H9 (cell line): ENCODE measurements around the gene GAREM1. TPM values are rescaled to one million over a fixed set of nuclear protein-coding genes. Genes with fewer than 3 reads are reported as not detected.

Experiments used
- DNase-seq: peaks from one replicate; pipeline ENCODE4 v3.0.0-alpha.2; 2017
- H2AFZ ChIP-seq: one replicate; pipeline ENCODE4 v1.6.1; 2013; ENCODE audit warnings: mild to moderate bottlenecking, low read length, control low read depth, moderate library complexity
- H2AK5ac ChIP-seq: 2 replicates; pipeline ENCODE4 v1.6.1; 2013; ENCODE audit warnings: low read length, control low read depth, mixed read lengths; ENCODE audit not compliant: insufficient read length
- H2BK120ac ChIP-seq: one replicate; pipeline ENCODE4 v1.6.1; 2013; ENCODE audit warnings: low read depth, mild to moderate bottlenecking, low read length, control low read depth, inconsistent platforms; ENCODE audit not compliant: poor library complexity, severe bottlenecking
- H2BK12ac ChIP-seq: 2 replicates; pipeline ENCODE4 v1.6.1; 2013; ENCODE audit warnings: low read length, control low read depth, mixed read lengths, low read depth; ENCODE audit not compliant: insufficient read length
- H2BK15ac ChIP-seq: 2 replicates; pipeline ENCODE4 v1.6.1; 2013; ENCODE audit warnings: low read depth, low read length, control low read depth
- H2BK20ac ChIP-seq: one replicate; pipeline ENCODE4 v1.6.1; 2013; ENCODE audit warnings: low read depth, mild to moderate bottlenecking, low read length, control low read depth, inconsistent platforms; ENCODE audit not compliant: poor library complexity, severe bottlenecking
- H2BK5ac ChIP-seq: 2 replicates; pipeline ENCODE4 v1.6.1; 2013; ENCODE audit warnings: low read length, control low read depth, mixed read lengths; ENCODE audit not compliant: insufficient read length
- H3K14ac ChIP-seq: 2 replicates; pipeline ENCODE4 v1.6.1; 2013; ENCODE audit warnings: low read length, control low read depth; ENCODE audit not compliant: insufficient read depth
- H3K18ac ChIP-seq: 2 replicates; pipeline ENCODE4 v1.6.1; 2013; ENCODE audit warnings: low read depth, mild to moderate bottlenecking, mixed read lengths, low read length, control low read depth; ENCODE audit not compliant: insufficient read length
- H3K23ac ChIP-seq: 2 replicates; pipeline ENCODE4 v1.6.1; 2013; ENCODE audit warnings: low read length, control low read depth, mixed read lengths, low read depth; ENCODE audit not compliant: insufficient read length
- H3K23me2 ChIP-seq: 2 replicates; pipeline ENCODE4 v1.6.1; 2013; ENCODE audit warnings: low read depth, mild to moderate bottlenecking, mixed read lengths, low read length, control low read depth; ENCODE audit not compliant: insufficient read length, poor library complexity, severe bottlenecking
- H3K27ac ChIP-seq: 2 replicates; pipeline ENCODE4 v1.5.1; 2013; ENCODE audit warnings: low read length, control low read depth, mixed read lengths, low read depth; ENCODE audit not compliant: insufficient read length
- H3K27me3 ChIP-seq: 2 replicates; pipeline ENCODE4 v1.6.1; 2013; ENCODE audit warnings: low read length, control low read depth, inconsistent platforms; ENCODE audit not compliant: insufficient read depth
- H3K4ac ChIP-seq: 2 replicates; pipeline ENCODE4 v1.6.1; 2013; ENCODE audit warnings: low read depth, mild to moderate bottlenecking, control low read depth, inconsistent platforms, low read length, moderate library complexity
- H3K4me1 ChIP-seq: 2 replicates; pipeline ENCODE4 v1.6.1; 2013; ENCODE audit warnings: low read length, control low read depth, inconsistent platforms; ENCODE audit not compliant: insufficient read depth
- H3K4me2 ChIP-seq: 2 replicates; pipeline ENCODE4 v1.6.1; 2013; ENCODE audit warnings: low read length, control low read depth, mixed read lengths; ENCODE audit not compliant: insufficient read length, insufficient read depth
- H3K56ac ChIP-seq: 2 replicates; pipeline ENCODE4 v1.6.1; 2013; ENCODE audit warnings: low read depth, mild to moderate bottlenecking, mixed read lengths, low read length, control low read depth; ENCODE audit not compliant: insufficient read length
- H3K79me1 ChIP-seq: 2 replicates; pipeline ENCODE4 v1.6.1; 2013; ENCODE audit warnings: low read depth, mild to moderate bottlenecking, moderate library complexity, low read length, control low read depth, inconsistent platforms; ENCODE audit not compliant: insufficient read depth, poor library complexity, severe bottlenecking
- H3K79me2 ChIP-seq: 2 replicates; pipeline ENCODE4 v1.6.1; 2013; ENCODE audit warnings: low read length, control low read depth, inconsistent platforms; ENCODE audit not compliant: insufficient read depth
- H3K9ac ChIP-seq: 2 replicates; pipeline ENCODE4 v1.6.1; 2013; ENCODE audit warnings: low read length, control low read depth, mixed read lengths; ENCODE audit not compliant: insufficient read length; ENCODE audit errors: extremely low read depth
- H3K9me3 ChIP-seq: one replicate; pipeline ENCODE4 v1.6.1; 2013; ENCODE audit warnings: low read depth, low read length, inconsistent platforms; ENCODE audit not compliant: control insufficient read depth
- H3T11ph ChIP-seq: one replicate; pipeline ENCODE4 v1.6.1; 2013; ENCODE audit warnings: mild to moderate bottlenecking, low read length, control low read depth, inconsistent platforms
- H4K20me1 ChIP-seq: one replicate; pipeline ENCODE4 v1.6.1; 2013; ENCODE audit not compliant: control insufficient read depth, insufficient read length, insufficient read depth
- H4K5ac ChIP-seq: 2 replicates; pipeline ENCODE4 v1.6.1; 2013; ENCODE audit warnings: low read depth, mild to moderate bottlenecking, mixed read lengths, low read length, control low read depth; ENCODE audit not compliant: insufficient read length
- H4K8ac ChIP-seq: replicated peaks from 2 replicates; pipeline ENCODE4 v1.6.1; 2013; ENCODE audit warnings: low read length, control low read depth, mixed read lengths, low read depth; ENCODE audit not compliant: insufficient read length
- H4K91ac ChIP-seq: 2 replicates; pipeline ENCODE4 v1.6.1; 2013; ENCODE audit warnings: low read depth, mild to moderate bottlenecking, moderate library complexity, mixed read lengths, low read length, control low read depth; ENCODE audit not compliant: insufficient read length
- H3K27ac Mint-ChIP-seq, 3 experiments: 2 replicates in 2 of 3; 3 replicates in 1 of 3; pipeline ENCODE4 v1.8.0; 2020 to 2021; ENCODE audit warnings: mixed read lengths in 3 of 3, mild to moderate bottlenecking in 1 of 3, moderate library complexity in 1 of 3
- H3K27me3 Mint-ChIP-seq: 2 replicates; pipeline ENCODE4 v1.8.0; 2021; ENCODE audit warnings: low read depth, mild to moderate bottlenecking, moderate library complexity, mixed read lengths
- H3K36me3 Mint-ChIP-seq, 3 experiments: 2 replicates in 2 of 3; 3 replicates in 1 of 3; pipeline ENCODE4 v1.8.0; 2020 to 2021; ENCODE audit warnings: low read depth in 3 of 3, mixed read lengths in 3 of 3; ENCODE audit not compliant: insufficient read depth in 1 of 3
- H3K4me1 Mint-ChIP-seq, 2 experiments: 2 replicates each; pipeline ENCODE4 v1.8.0; 2020; ENCODE audit warnings: mixed read lengths in 2 of 2
- H3K4me3 Mint-ChIP-seq, 2 experiments: 2 replicates in 1 of 2; 3 replicates in 1 of 2; pipeline ENCODE4 v1.8.0; 2020 to 2021; ENCODE audit warnings: mild to moderate bottlenecking in 2 of 2, mixed read lengths in 2 of 2, moderate library complexity in 1 of 2
- H3K9me3 Mint-ChIP-seq, 2 experiments: 2 replicates in 1 of 2; 3 replicates in 1 of 2; pipeline ENCODE4 v1.8.0; 2020; ENCODE audit warnings: mild to moderate bottlenecking in 2 of 2, mixed read lengths in 2 of 2, moderate library complexity in 1 of 2
- WGBS: extraction: QIAGEN DNeasy Blood & Tissue Kit; methylation state at CpG from one replicate; pipeline ENCODE4 v1.1.7; 2013; ENCODE audit warnings: missing lambda C conversion rate, low lambda C conversion rate, mixed read lengths; ENCODE audit not compliant: insufficient read length; ENCODE audit errors: extremely low coverage; 5-methylcytosine and 5-hydroxymethylcytosine counted together
- total RNA-seq: library from RNA; stranded (reverse); gene quantifications from 2 replicates; pipeline ENCODE4 v1.2.1, GENCODE V29; 2021
- TF ChIP-seq, protein P1 (sequence below): fragments of 200-600 bp; sonication (generic); conservative IDR thresholded peaks from 3 replicates; pipeline ENCODE4 v1.8.0; 2021; ENCODE audit warnings: antibody characterized with exemption, mild to moderate bottlenecking

GAREM1 gene
- total RNA-seq, 1 experiment from 2014 or later, result 4.4 TPM

GRCh38 chr18:32324181-32324580 lies 146.5 kb downstream of the GAREM1 start:
- Histone ChIP-seq H3K4me1 (no peaks in the 10 kb centered on the region; the same call in 1 of the 2 replicates), H2BK12ac (no peak overlapping the region), H3K9ac (no peak overlapping the region), H2BK20ac (no peak overlapping the region), H3K23ac (no peak overlapping the region), H4K8ac (no peak overlapping the region), H4K91ac (no peak overlapping the region), H3K79me2 (no peaks in the 10 kb centered on the region), H3K27ac (no peak overlapping the region), H3K27me3 (no peaks in the 10 kb centered on the region), H3K23me2 (peaks cover 3% of the 10 kb centered on the region), H3T11ph (no peak overlapping the region), H2AK5ac (no peak overlapping the region), H3K4ac (no peak overlapping the region), H3K9me3 (no peaks in the 10 kb centered on the region), H2BK5ac (no peak overlapping the region), H3K18ac (no peak overlapping the region), H2AFZ (no peak overlapping the region), H2BK15ac (no peak overlapping the region), H2BK120ac (no peak overlapping the region), H4K20me1 (no peaks in the 10 kb centered on the region), H3K14ac (no peak overlapping the region), H3K4me2 (no peak overlapping the region), H4K5ac (no peak overlapping the region), H3K56ac (no peak overlapping the region), H3K79me1 (no peaks in the 10 kb centered on the region)
- no CpG with 5 or more reads among the region's 4 CpGs for WGBS
- no peak for DNase-seq
- H3K9me3 Mint-ChIP-seq, result no peaks in the 10 kb centered on the region
- no peak overlapping the region for H3K27ac Mint-ChIP-seq
- H3K36me3 Mint-ChIP-seq, result no peaks in the 10 kb centered on the region
- H3K27me3 Mint-ChIP-seq, result no peaks in the 10 kb centered on the region
- no peak overlapping the region for H3K4me3 Mint-ChIP-seq
- peaks cover 19 to 28% of the 10 kb centered on the region in 2 experiments for H3K4me1 Mint-ChIP-seq
- TF ChIP-seq, protein P1, sequence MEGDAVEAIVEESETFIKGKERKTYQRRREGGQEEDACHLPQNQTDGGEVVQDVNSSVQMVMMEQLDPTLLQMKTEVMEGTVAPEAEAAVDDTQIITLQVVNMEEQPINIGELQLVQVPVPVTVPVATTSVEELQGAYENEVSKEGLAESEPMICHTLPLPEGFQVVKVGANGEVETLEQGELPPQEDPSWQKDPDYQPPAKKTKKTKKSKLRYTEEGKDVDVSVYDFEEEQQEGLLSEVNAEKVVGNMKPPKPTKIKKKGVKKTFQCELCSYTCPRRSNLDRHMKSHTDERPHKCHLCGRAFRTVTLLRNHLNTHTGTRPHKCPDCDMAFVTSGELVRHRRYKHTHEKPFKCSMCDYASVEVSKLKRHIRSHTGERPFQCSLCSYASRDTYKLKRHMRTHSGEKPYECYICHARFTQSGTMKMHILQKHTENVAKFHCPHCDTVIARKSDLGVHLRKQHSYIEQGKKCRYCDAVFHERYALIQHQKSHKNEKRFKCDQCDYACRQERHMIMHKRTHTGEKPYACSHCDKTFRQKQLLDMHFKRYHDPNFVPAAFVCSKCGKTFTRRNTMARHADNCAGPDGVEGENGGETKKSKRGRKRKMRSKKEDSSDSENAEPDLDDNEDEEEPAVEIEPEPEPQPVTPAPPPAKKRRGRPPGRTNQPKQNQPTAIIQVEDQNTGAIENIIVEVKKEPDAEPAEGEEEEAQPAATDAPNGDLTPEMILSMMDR, result no peak
